GM12878 (cell line): ENCODE measurements around the gene ADAMTSL1. TPM values are rescaled to one million over a fixed set of nuclear protein-coding genes. Genes with fewer than 3 reads are reported as not detected.

ENCODE experiments used
- ATAC-seq: fragments of 200-7000 bp; cut with Tn5 transposase; 3 replicates; pipeline ENCODE4 v1.9.1; 2020; ENCODE audit warnings: mild to moderate bottlenecking, moderate library complexity
- BruUV-seq: library from RNA; stranded (reverse); fragments of 400-500 nt; replicated peaks from 2 replicates; lab custom pipeline; 2021; lab: Mats Ljungman, UMichigan
- CTCF ChIA-PET: fragments of 300-600 bp; sonication (Branson Sonifier 250); formaldehyde crosslinking; extraction: SDS; loops from one replicate; lab custom pipeline; 2021; ENCODE audit warnings: inconsistent platforms; lab: Yijun Ruan, JAX
- POLR2A ChIA-PET: fragments of 350-600 bp; formaldehyde crosslinking; extraction: SDS; loops from one replicate; lab custom pipeline; 2021; ENCODE audit warnings: inconsistent platforms; lab: Charles Lee
- RAD21 ChIA-PET: fragments of 300-600 bp; sonication (Branson Sonifier 250); formaldehyde crosslinking; loops from one replicate; lab custom pipeline; 2023; ENCODE audit warnings: antibody characterized with exemption; ENCODE audit not compliant: unreplicated experiment; lab: Charles Lee
- SMC1A ChIA-PET: fragments of 300-600 bp; sonication (Branson Sonifier 250); formaldehyde crosslinking; loops from one replicate; lab custom pipeline; 2023; ENCODE audit not compliant: unreplicated experiment, uncharacterized antibody; lab: Charles Lee
- DNase-seq: peaks from one replicate; pipeline ENCODE4 v3.0.0-alpha.2; 2011; ENCODE audit warnings: low read depth, low spot score
- FAIRE-seq: peaks from 3 replicates; lab custom pipeline; 2011; peaks lifted over from hg19 to GRCh38; lab: Jason Lieb, UNC
- H2AFZ ChIP-seq: 2 replicates; pipeline ENCODE4 v1.6.0; 2011; ENCODE audit warnings: low read depth, low read length, control low read depth; ENCODE audit not compliant: control insufficient read depth
- H3K27ac ChIP-seq: 2 replicates; pipeline ENCODE4 v1.5.1; 2011; ENCODE audit warnings: control low read depth; ENCODE audit not compliant: control insufficient read depth, insufficient read depth
- H3K27me3 ChIP-seq, 2 experiments: replicated peaks in 1 of 2; 2 replicates each; pipeline versions ENCODE4 v1.6.0 to v1.6.1; 2011; ENCODE audit warnings: low read length in 1 of 2; ENCODE audit not compliant: control insufficient read depth in 2 of 2, insufficient read depth in 2 of 2
- H3K36me3 ChIP-seq, 2 experiments: 2 replicates each; pipeline ENCODE4 v1.5.1; 2011; ENCODE audit warnings: low read length in 1 of 2; ENCODE audit not compliant: control insufficient read depth in 2 of 2, insufficient read depth in 2 of 2
- H3K4me1 ChIP-seq: 2 replicates; pipeline ENCODE4 v1.6.1; 2011; ENCODE audit warnings: mild to moderate bottlenecking, low read length, moderate library complexity, mixed read lengths; ENCODE audit not compliant: control insufficient read depth, insufficient read depth
- H3K4me2 ChIP-seq: 2 replicates; pipeline ENCODE4 v1.6.0; 2011; ENCODE audit warnings: control low read depth; ENCODE audit not compliant: control insufficient read depth, insufficient read depth
- H3K4me3 ChIP-seq: fragments of 200-600 bp; sonication (generic); 2 replicates; pipeline ENCODE4 v1.5.1; 2016
- H3K79me2 ChIP-seq: 2 replicates; pipeline ENCODE4 v1.6.0; 2011; ENCODE audit warnings: low read length; ENCODE audit not compliant: control insufficient read depth, insufficient read depth
- H3K9ac ChIP-seq: 2 replicates; pipeline ENCODE4 v1.8.0; 2011; ENCODE audit warnings: low read length, control low read depth, mixed read lengths; ENCODE audit not compliant: control insufficient read depth, insufficient read depth
- H3K9me3 ChIP-seq: replicated peaks from 3 replicates; pipeline ENCODE4 v1.5.1; 2011; ENCODE audit warnings: mild to moderate bottlenecking, low read length; ENCODE audit not compliant: control insufficient read depth, insufficient read depth
- H4K20me1 ChIP-seq: 2 replicates; pipeline ENCODE4 v1.6.0; 2011; ENCODE audit not compliant: control insufficient read depth, insufficient read depth
- ASH2L ChIP-seq: fragments of 300-600, 200-600 bp; sonication (generic); IDR thresholded peaks from 2 replicates; pipeline ENCODE4 v1.6.1; 2017; ENCODE audit warnings: low read depth, mild to moderate bottlenecking, borderline replicate concordance
- BCL11A ChIP-seq: IDR thresholded peaks from 2 replicates; pipeline ENCODE4 v1.6.1; 2011; ENCODE audit warnings: low read depth, low read length
- E2F4 ChIP-seq: IDR thresholded peaks from 2 replicates; pipeline ENCODE4 v1.6.1; 2012; ENCODE audit warnings: low read depth, low read length, improper control_type of control experiment
- EGR1 ChIP-seq, 2 experiments: IDR thresholded peaks; 1 replicate in 1 of 2; 2 replicates in 1 of 2; pipeline ENCODE4 v1.6.1; 2011 to 2012; ENCODE audit warnings: low read depth in 2 of 2, low read length in 2 of 2, borderline replicate concordance in 1 of 2, mild to moderate bottlenecking in 1 of 2, moderate library complexity in 1 of 2
- NKRF ChIP-seq: fragments of 450-650 bp; conservative IDR thresholded peaks from 2 replicates; pipeline ENCODE4 v1.6.1; 2017; ENCODE audit warnings: mild to moderate bottlenecking, moderate library complexity
- NRF1 ChIP-seq: conservative IDR thresholded peaks from 2 replicates; pipeline ENCODE4 v1.6.1; 2011; ENCODE audit warnings: mild to moderate bottlenecking, low read depth, low read length, improper control_type of control experiment
- PKNOX1 ChIP-seq: fragments of 450-650 bp; IDR thresholded peaks from 2 replicates; pipeline ENCODE4 v1.6.1; 2016; ENCODE audit warnings: mild to moderate bottlenecking
- RFX5 ChIP-seq: IDR thresholded peaks from 2 replicates; pipeline ENCODE4 v1.6.1; 2011; ENCODE audit warnings: low read depth, low read length, improper control_type of control experiment
- SMARCA5 ChIP-seq: fragments of 450-650 bp; IDR thresholded peaks from 2 replicates; pipeline ENCODE4 v1.6.1; 2017; ENCODE audit warnings: mild to moderate bottlenecking
- SUZ12 ChIP-seq: fragments of 200-600 bp; sonication (generic); IDR thresholded peaks from one replicate; pipeline ENCODE4 v1.6.1; 2018; ENCODE audit warnings: antibody characterized with exemption, mild to moderate bottlenecking; ENCODE audit not compliant: unreplicated experiment
- WGBS: methylation state at CpG from one replicate; pipeline ENCODE4 v1.1.6; 2016; ENCODE audit warnings: low lambda C conversion rate; ENCODE audit not compliant: insufficient replicate concordance, insufficient coverage; ENCODE audit errors: missing lambda C conversion rate; 5-methylcytosine and 5-hydroxymethylcytosine counted together
- in situ Hi-C: fragments of 300-500 bp; cut with MboI; formaldehyde crosslinking; loops from 9 replicates; pipeline ENCODE4 v1.14.3; 2018; ENCODE audit warnings: mixed read lengths
- intact Hi-C: fragments of 100-400 bp; cut with micrococcal nuclease; formaldehyde crosslinking; loops from one replicate; pipeline ENCODE4 v1.14.2; 2022; ENCODE audit not compliant: unreplicated experiment
- polyA plus RNA-seq, 11 experiments: library from polyadenylated mRNA; depleted of rRNA in 4 of 11; unstranded in 6 of 11; stranded (reverse) in 5 of 11; fragments of >200 nt; fragmentation: Nextera tagmentation in 4 of 11; fragmentation: Illumina TruSeq in 1 of 11; extraction: Ambion mirVana in 4 of 11; extraction: Trizol in 1 of 11; gene quantifications; 1 replicate in 1 of 11; 2 replicates in 10 of 11; pipeline versions ENCODE4 v1.2.1 to v1.2.3, GENCODE V29; 2011 to 2016; ENCODE audit warnings: inconsistent platforms in 2 of 11, missing spikeins in 2 of 11, low read depth in 1 of 11
- total RNA-seq, 4 experiments: library from RNA; depleted of rRNA in 3 of 4; stranded (reverse); fragments of >200 nt in 3 of 4; fragmentation: Illumina TruSeq in 1 of 4; extraction: Trizol in 1 of 4; gene quantifications; 2 replicates each; pipeline versions ENCODE4 v1.2.1 to v1.2.3, GENCODE V29; 2013 to 2021

ADAMTSL1 gene
- total and polyA plus RNA-seq, 10 of the 15 experiments (the other 5 are each of a cell fraction or from before 2014, with no cell fraction given): 0.01 to 0.10 (median 0.07) TPM; not detected in 6

- Histone ChIP-seq H2AFZ (no peak overlapping the region), H3K4me2 (no peak overlapping the region), H3K79me2 (no peaks in the 10 kb centered on the region), H3K4me3 (no peak overlapping the region), H3K9ac (no peak overlapping the region), H3K27ac (no peak overlapping the region), H3K27me3 (no peaks in the 10 kb centered on the region), H3K4me1 (no peaks in the 10 kb centered on the region), H4K20me1 (no peaks in the 10 kb centered on the region), H3K9me3 (no peaks in the 10 kb centered on the region), H3K36me3 (no peaks in the 10 kb centered on the region)
- in situ Hi-C loops: no loop called here
- TF ChIP-seq NRF1: no peak
- no peak for TF ChIP-seq SMARCA5
- no peak for TF ChIP-seq SUZ12
- TF ChIP-seq E2F4: no peak
- no peak for TF ChIP-seq RFX5
- TF ChIP-seq BCL11A: no peak
- no peak for TF ChIP-seq EGR1 (IDR thresholded peaks at IDR 0.05; ENCODE audit: borderline replicate concordance in 1 of 2, low read depth in 2 of 2, low read length in 2 of 2)
- no peak for TF ChIP-seq NKRF
- no peak for TF ChIP-seq PKNOX1
- no peak for TF ChIP-seq ASH2L
- FAIRE-seq (no peak), ATAC-seq (no peak), DNase-seq (no peak)
- RAD21 ChIA-PET: no interaction called here
- CTCF ChIA-PET: no interaction called here
- intact Hi-C loops: no loop called here
- SMC1A ChIA-PET: interaction anchor here (1.6 kb wide), 1 partner anchor 11 kb away, joined by 4 read pairs; no protein-coding TSS in a partner anchor
- POLR2A ChIA-PET: no interaction called here
- WGBS: 50% methylated on average over 4 of the region's 4 CpGs
- BruUV-seq: no TSS peak
Measured at GRCh38 chr9:18703901-18704379, 230.0 kb downstream of the ADAMTSL1 start.
